Fibroblast of pulmonary artery (primary cell): ENCODE measurements around the gene IL23A.

Experiments
- DNase-seq: peaks from one replicate; pipeline ENCODE4 v3.0.0-alpha.2; 2010; ENCODE audit warnings: low read depth
- H3K4me3 ChIP-seq: replicated peaks from 2 replicates; pipeline ENCODE4 v1.5.1; 2011; ENCODE audit warnings: low read depth, mild to moderate bottlenecking, control low read depth, low read length, moderate library complexity
- TF ChIP-seq, protein P1 (sequence below): IDR thresholded peaks from 2 replicates; pipeline ENCODE4 v1.5.1; 2011; ENCODE audit warnings: mild to moderate bottlenecking, control low read depth, low read length, inconsistent platforms; ENCODE audit errors: missing control alignments

IL23A gene

DNA sequence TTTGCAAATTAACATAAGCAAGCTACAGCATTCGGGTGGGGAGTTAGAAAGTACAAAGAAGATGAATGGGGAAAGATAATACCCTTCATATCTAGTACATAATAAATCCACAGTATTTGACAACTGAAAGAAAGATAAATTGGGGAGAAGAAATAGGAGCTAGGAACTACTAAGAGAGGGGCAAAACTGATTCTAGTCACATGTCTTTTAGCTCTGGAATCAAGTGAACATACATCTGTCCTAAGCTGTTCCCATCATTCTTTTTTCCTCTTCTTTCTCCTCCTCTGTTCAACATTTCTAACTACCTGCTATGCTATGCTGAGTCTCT is 39.3 kb downstream of the IL23A start:
- no peak overlapping the region for H3K4me3 ChIP-seq
- no peak for DNase-seq
- TF ChIP-seq, protein P1, sequence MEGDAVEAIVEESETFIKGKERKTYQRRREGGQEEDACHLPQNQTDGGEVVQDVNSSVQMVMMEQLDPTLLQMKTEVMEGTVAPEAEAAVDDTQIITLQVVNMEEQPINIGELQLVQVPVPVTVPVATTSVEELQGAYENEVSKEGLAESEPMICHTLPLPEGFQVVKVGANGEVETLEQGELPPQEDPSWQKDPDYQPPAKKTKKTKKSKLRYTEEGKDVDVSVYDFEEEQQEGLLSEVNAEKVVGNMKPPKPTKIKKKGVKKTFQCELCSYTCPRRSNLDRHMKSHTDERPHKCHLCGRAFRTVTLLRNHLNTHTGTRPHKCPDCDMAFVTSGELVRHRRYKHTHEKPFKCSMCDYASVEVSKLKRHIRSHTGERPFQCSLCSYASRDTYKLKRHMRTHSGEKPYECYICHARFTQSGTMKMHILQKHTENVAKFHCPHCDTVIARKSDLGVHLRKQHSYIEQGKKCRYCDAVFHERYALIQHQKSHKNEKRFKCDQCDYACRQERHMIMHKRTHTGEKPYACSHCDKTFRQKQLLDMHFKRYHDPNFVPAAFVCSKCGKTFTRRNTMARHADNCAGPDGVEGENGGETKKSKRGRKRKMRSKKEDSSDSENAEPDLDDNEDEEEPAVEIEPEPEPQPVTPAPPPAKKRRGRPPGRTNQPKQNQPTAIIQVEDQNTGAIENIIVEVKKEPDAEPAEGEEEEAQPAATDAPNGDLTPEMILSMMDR: no peak

DNA sequence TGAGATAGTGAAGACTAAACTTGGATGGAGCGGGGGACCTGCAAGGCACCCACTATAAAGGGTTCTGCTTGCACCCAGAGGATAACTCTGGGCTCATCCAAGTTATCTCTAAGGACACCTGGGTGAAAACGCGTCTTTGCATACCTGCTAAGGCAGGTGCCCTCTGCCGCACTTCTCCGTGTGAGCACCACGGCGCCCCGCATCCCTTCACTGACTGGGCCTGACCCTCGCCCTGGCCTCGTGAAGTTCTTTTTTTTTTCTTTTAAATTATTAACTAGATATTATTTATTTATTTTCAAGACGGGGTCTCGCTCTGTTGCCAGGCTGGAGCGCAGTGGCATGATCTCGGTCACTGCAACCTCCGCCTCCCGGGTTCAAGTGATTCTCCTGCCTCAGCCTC is 43.9 kb downstream of the IL23A start:
- DNase-seq: no peak
- TF ChIP-seq, protein P1: no peak
- H3K4me3 ChIP-seq: no peak overlapping the region

DNA sequence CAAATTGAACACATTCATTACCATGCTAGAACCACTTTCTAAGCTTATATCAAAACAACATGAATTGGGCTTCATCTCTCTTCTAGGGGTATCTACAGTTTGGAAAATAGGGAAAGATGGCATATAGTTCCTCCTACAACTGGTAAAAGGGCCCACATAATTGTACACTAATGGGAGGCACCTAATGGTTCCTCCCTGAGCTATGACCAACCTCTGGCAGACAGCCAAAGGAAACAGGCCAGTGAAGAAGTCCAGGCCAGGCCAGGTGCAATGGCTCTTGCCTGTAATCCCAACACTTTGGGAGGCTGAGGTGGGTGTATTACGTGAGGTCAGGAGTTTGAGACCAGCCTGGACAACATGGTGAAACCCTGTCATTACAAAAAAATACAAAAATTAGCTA is 47.2 kb downstream of the IL23A start:
- H3K4me3 ChIP-seq: no peak overlapping the region
- peak; percentile 12 for DNase-seq
- TF ChIP-seq, protein P1: no peak

DNA sequence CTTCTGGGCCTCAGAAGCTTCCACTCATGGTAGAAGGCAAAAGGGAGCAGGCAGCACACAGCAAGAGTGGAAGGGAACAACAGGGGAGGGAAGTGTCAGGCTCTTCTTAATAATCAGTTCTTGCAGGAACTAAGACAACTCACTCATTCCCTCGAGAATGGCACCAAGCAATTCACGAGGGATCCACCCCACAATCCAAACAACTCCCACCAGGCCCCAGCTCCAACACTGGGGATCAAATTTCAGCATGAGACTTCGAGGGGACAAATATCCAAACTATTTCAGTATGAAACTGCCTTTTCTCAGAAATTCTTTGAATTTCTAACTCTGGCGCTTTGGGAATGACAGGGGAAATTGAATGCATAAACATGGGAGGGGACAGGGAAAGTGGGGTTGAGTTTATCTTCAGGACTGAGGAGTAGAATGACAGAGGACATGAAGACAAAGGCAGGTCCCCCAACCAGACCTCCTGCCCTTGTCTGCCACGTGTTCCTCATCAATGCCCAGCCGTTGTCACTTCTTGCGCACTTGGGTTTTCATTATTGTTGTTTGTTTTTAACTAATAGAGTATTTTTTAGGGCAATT is 48.6 kb downstream of the IL23A start:
- no peak overlapping the region for H3K4me3 ChIP-seq
- TF ChIP-seq, protein P1: no peak
- DNase-seq: peak; percentile 16

DNA sequence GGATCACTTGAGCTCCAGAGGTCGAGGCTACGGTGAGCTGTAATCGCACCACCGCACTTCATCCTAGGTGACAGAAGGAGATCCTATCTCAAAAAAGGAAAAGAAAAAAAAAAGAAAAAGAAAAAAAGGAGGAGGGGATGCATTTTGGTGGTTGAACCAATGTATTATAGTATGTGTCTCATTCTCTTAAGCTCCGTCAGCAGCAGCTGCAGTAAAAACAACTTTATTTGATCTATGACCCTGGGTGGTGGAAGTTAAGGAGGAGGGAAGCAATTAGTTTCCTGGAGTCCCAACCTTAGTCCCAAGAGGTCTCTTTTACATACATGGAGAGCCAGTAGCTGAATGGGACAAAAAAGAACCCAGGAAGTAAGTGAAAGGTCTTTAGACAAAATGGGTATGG is 50.7 kb downstream of the IL23A start:
- no peak overlapping the region for H3K4me3 ChIP-seq
- DNase-seq: no peak
- TF ChIP-seq, protein P1: no peak
